NT2/D1 (cell line): ENCODE results near the gene TOPAZ1.

ENCODE experiments used
- SUZ12 ChIP-seq: IDR thresholded peaks from 2 replicates; pipeline ENCODE4 v1.6.1; 2011; ENCODE audit not compliant: insufficient read length, insufficient read depth; ENCODE audit errors: extremely low read depth
- YY1 ChIP-seq: IDR thresholded peaks from 2 replicates; pipeline ENCODE4 v1.6.1; 2011; ENCODE audit not compliant: insufficient read length, insufficient read depth
- ZNF274 ChIP-seq: IDR thresholded peaks from 2 replicates; pipeline ENCODE4 v1.6.1; 2011; ENCODE audit warnings: mild to moderate bottlenecking, low read depth, low read length

DNA sequence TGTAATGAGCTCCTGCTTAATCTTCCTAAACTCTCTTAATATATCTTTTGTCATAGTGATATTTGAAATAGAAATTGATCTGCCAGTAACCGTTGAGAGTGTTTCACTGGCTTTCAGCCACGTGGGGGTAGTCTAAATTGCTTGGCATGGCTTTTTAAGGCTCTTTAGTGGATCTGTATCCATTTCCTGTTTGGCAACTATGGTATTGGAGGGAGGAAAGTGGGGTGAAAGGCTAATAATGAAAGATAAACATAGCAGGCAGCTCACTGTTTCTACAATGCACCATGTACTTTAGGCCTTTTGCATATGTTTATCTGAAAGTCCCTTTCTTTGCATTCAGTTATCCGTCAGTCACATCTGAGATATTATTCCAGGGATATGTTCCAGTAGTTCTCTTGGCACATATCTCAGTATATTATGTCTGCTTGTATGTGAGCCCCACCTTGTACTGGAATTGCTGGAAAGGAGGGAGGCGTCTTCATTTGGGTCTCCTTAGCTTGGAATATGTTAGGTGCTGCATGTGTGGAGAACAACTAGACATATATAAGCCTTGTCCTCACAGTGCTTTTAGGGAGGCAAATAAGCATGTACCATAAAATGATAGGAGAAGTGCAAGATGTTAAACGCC, 10.8 kb downstream of the TOPAZ1 start:
- no peak for TF ChIP-seq SUZ12
- no peak for TF ChIP-seq YY1
- TF ChIP-seq ZNF274 = no peak
